ENCODE results near the gene BIN1.

The BIN1 gene

DNA sequence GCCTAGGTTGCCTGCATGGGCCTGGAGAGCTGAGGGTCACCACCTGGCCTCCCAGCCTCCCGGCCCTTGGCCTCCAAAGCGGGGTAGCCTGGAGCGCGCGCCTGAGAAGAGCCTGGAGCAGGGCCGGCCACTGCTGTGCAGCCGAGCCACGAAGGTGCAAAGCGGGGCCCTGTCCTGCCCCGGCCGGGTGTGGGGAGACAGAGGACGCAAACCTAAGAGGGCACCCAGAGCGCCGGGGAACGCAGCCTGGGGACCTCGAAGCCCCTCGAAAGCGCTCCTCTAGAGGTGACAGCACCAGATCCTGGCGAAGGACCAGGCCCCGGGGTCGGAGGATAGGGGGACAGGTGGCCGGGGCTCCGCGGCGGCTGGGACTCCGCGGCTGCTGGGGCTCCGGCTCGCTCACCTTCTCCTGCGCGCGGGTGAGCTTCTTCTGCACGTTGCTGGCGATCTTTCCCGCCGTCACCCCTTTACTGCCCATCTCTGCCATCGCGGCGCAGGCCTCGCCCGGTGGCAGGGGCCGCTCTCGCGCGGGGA, 430 bp downstream of the BIN1 start:
- DNase-seq (ENCODE audit: insufficient read length, low spot score) (no peak), FAIRE-seq (no peak)
- TF ChIP-seq PAX5 (IDR thresholded peaks at IDR 0.05; ENCODE audit: insufficient read depth, low read length, severe bottlenecking) (no peak), POLR2AphosphoS5 (IDR thresholded peaks at IDR 0.05; ENCODE audit: low read depth, low read length) (no peak), POLR2A (IDR thresholded peaks at IDR 0.05; ENCODE audit: low read depth, low read length) (no peak), POU2F2 (IDR thresholded peaks at IDR 0.05; ENCODE audit: low read depth, low read length) (no peak), TAF1 (IDR thresholded peaks at IDR 0.05; ENCODE audit: low read depth, low read length) (no peak), SPI1 (IDR thresholded peaks at IDR 0.05; ENCODE audit: low read depth, low read length) (no peak)

DNA sequence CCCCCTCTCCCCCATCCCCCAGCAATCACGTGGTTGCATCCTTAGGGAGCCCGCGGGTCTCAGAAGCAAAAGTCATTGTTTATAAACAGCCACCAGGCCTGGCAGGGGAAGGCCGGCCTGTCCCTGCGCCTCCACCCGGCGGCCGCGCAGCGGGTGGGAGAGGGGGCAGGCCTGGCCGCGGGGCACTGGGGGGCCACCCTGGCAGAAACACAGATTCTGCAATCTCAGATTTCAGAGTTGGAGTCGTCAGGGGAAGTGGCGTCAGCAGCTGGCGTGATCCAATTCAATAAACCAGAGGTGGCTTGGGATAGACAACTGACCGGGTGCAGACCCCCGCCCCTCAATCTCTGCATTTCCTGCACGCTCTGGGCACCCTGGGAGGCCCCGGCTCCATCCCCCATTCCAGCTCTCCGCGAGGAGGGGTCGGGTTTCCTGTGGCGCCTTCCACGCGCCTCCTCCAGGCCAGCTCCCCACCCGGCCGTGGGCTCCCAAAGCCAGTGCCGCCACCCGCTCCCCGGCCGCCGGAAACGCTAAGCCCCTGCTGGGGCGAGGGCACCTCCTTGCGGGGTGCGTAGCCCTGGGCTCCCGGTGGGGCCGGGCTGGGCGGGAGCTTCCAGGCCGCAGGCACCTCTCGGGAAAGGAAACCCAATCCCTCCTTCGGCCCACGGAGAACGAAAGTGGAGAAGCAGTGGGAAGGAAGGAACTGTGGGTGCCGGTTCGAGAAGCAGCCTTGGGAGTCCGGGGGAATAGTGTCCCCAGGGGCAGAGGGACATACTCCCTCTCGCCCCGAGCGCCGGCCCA, 1.1 kb downstream of the BIN1 start:
- FAIRE-seq (no peak), DNase-seq (ENCODE audit: insufficient read length, low spot score) (no peak)
- TF ChIP-seq POU2F2 (IDR thresholded peaks at IDR 0.05; ENCODE audit: low read depth, low read length) (no peak), POLR2AphosphoS5 (IDR thresholded peaks at IDR 0.05; ENCODE audit: low read depth, low read length) (no peak)

DNA sequence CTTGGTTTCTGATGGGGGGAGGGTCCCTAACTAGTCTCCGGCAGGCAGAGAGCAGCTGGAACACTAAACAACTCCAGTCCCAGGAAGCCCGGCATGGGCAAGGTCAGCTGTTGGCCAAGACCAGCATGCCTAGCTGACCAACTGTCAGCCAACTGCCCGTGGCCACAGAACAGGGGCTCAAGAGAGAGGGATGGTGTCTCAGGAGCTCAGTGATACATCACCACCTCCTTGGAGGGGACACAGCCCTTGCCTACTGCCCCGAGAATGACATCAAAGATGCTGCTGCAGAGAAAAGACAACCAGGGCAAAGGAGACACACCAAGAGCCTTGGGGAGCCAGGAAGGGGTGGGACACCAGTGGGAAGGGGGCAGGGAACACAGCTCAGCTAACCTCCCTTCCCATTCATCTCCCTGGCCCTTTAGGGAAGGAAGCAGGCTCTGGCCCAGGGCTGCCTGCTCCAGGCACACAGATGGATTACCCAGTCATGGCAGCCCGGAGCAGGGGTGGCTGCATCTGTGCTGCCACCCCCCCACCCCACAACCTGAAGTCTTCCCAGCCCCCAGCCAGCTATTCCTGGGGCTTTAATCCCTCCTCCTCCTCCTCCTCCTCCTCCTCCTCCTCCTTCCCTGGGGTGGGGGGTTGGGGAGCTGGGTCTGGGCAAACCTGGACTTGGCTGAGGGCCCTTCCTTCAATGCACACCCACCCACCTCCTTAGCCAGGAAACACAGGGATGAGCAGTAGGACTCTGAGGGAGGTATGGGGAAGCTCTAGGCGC, 1.9 kb downstream of the BIN1 start:
- no peak for FAIRE-seq
- no peak for DNase-seq (ENCODE audit: insufficient read length, low spot score)
- TF ChIP-seq PAX5 (IDR thresholded peaks at IDR 0.05; ENCODE audit: insufficient read depth, low read length, severe bottlenecking): no peak
- TF ChIP-seq POU2F2 (IDR thresholded peaks at IDR 0.05; ENCODE audit: low read depth, low read length): no peak
- no peak for TF ChIP-seq TAF1 (IDR thresholded peaks at IDR 0.05; ENCODE audit: low read depth, low read length)
- TF ChIP-seq POLR2AphosphoS5 (IDR thresholded peaks at IDR 0.05; ENCODE audit: low read depth, low read length): no peak
- no peak for TF ChIP-seq POLR2A (IDR thresholded peaks at IDR 0.05; ENCODE audit: low read depth, low read length)

DNA sequence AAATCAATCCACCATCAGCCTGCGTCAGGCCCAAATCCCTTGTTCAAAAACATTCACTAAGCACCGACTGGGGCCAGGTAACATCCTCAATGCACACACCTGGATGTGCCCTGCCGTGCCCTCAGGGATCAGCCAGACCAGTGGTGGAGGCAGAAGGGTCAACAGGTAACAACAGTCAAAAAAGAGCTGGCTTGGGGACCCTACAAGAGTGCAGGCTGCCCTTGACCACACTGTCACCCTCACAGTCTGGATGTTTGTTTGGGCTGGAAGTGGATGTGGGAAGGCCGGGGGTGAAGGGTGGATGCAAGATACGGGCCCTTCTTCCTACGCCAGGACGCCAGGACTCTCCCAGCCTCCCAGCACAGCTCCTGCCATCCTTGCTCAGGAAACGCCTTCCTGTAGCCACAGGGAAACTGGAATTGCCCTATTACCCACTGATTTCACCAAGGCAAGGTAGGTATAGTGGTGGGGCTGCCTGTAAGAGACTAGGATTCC, 2.7 kb downstream of the BIN1 start:
- no peak for FAIRE-seq
- DNase-seq (ENCODE audit: insufficient read length, low spot score): no peak
- TF ChIP-seq POU2F2 (IDR thresholded peaks at IDR 0.05; ENCODE audit: low read depth, low read length): no peak
- TF ChIP-seq POLR2A (IDR thresholded peaks at IDR 0.05; ENCODE audit: low read depth, low read length): no peak
- no peak for TF ChIP-seq PAX5 (IDR thresholded peaks at IDR 0.05; ENCODE audit: insufficient read depth, low read length, severe bottlenecking)
- no peak for TF ChIP-seq TAF1 (IDR thresholded peaks at IDR 0.05; ENCODE audit: low read depth, low read length)
- TF ChIP-seq POLR2AphosphoS5 (IDR thresholded peaks at IDR 0.05; ENCODE audit: low read depth, low read length): no peak
- no peak for TF ChIP-seq SPI1 (IDR thresholded peaks at IDR 0.05; ENCODE audit: low read depth, low read length)

DNA sequence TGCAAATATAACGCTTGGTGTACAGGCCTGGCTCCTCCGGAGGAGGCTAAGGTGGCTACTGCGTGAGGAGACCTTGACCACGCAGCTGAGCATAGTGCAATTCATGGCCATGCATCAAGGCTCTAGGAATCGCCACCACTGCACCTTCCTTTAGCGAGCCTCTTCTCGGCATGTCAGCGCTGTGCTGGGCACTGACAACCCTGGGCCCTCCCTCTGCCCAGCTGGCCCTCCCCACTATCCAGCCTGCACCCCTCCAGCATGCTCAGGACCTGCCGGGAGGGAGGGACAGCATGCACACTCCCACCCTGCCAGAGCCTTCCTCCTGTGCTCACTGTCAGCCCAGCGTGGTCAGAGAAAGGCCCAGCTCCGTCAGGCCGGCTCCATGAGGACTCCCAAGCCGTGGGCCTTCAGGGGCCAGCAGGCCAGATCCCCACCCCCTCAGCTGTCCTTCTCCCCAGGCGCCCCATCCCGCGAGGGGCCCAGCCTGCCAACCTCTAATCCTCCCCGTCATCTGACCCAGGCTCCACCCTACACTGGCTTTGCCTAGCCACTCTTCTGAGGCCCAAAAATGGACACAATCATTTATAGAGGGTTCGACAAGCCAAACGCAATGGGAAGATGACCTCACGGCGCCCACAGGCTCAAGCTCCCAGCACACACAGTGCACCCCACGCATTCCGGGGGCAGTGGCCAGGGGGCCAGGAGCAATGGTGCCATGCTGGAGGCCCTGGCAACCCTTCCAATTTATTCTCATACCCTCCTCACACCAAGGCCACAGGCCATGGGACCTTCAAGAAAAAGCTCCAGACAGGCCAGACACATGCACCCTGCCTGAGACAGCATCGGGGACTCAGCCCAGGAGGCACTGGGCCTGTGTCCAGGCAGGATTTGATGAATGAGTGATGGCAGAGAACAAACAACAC, 3.5 kb downstream of the BIN1 start:
- no peak for TF ChIP-seq TAF1 (IDR thresholded peaks at IDR 0.05; ENCODE audit: low read depth, low read length)
- TF ChIP-seq POU2F2 (IDR thresholded peaks at IDR 0.05; ENCODE audit: low read depth, low read length): no peak
- no peak for TF ChIP-seq POLR2A (IDR thresholded peaks at IDR 0.05; ENCODE audit: low read depth, low read length)
- no peak for TF ChIP-seq POLR2AphosphoS5 (IDR thresholded peaks at IDR 0.05; ENCODE audit: low read depth, low read length)
- FAIRE-seq (no peak), DNase-seq (ENCODE audit: insufficient read length, low spot score) (no peak)

DNA sequence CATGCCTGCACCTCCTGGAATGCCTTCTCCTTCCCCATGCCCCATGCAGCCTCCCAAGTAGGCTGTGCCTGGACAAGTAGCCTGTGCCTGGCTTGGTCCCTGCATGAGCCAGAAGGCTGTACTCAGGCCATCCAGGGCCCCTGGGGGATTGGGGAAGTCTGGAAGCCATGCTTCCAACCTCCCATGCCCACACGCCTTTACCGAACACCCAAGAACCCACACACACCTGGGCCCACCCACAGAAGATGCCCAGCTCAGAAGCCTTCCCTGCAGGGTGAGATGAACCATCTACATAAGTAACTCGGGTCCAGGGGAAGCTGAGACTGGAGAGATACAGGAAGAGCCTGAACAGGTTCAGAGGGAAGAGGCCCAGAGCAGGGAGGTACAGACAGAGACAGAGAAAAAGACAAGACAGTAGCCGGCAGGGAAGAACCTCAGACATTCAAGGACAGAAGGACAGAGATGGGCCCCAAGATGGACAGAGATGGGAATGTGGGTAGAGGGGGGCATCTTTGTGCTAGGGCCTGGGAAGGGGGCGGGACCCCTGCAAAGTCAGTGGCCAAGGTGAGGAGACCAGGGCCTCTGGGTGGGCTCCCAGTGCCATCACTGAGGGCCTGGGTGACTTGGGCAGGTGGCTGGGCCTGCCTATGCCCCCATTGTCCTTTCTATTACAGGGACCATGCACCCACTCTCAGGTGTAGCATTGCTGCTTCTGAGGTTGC, 4.3 kb downstream of the BIN1 start:
- DNase-seq (ENCODE audit: insufficient read length, low spot score): no peak
- TF ChIP-seq PAX5 (IDR thresholded peaks at IDR 0.05; ENCODE audit: insufficient read depth, low read length, severe bottlenecking) (no peak), TAF1 (IDR thresholded peaks at IDR 0.05; ENCODE audit: low read depth, low read length) (no peak), POLR2AphosphoS5 (IDR thresholded peaks at IDR 0.05; ENCODE audit: low read depth, low read length) (no peak), SPI1 (IDR thresholded peaks at IDR 0.05; ENCODE audit: low read depth, low read length) (no peak), POU2F2 (IDR thresholded peaks at IDR 0.05; ENCODE audit: low read depth, low read length) (no peak), POLR2A (IDR thresholded peaks at IDR 0.05; ENCODE audit: low read depth, low read length) (no peak)
- FAIRE-seq: no peak

DNA sequence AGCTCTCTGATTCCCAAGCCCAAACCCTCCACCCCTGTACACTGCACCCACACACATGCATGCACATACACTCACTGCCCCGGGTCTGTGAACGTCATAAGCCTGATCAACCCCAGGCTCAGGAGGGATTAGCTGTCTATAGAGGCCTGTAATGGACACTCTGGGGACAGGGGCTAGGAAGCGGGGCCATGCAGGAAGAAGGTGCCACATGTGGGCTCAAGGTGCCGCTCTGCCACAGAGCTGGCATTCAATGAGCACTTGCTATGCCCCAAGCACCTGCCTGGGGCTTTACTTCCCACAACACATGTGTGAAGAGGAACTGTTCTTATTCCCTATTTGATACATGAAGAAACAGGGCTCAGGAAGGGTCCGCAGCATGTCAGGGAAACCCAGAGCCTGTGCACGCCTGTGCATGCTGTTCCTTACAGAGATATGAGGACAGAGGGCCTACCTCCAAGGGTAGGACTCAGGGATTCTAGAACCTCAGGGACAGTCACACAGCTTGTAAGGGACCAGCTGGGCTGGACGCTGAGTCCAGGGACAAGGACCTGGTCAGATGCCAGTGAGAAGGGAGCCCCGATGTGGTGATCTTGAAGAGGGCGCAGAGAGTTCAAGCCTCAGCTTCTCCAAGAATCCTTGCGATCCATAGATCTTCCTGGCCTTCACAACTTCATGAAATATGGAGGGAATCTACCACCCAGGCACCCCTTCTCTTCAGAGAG, 5.0 kb downstream of the BIN1 start:
- FAIRE-seq (no peak), DNase-seq (ENCODE audit: insufficient read length, low spot score) (no peak)
- no peak for TF ChIP-seq PAX5 (IDR thresholded peaks at IDR 0.05; ENCODE audit: insufficient read depth, low read length, severe bottlenecking)
- TF ChIP-seq POU2F2 (IDR thresholded peaks at IDR 0.05; ENCODE audit: low read depth, low read length): no peak
- TF ChIP-seq TAF1 (IDR thresholded peaks at IDR 0.05; ENCODE audit: low read depth, low read length): no peak
- no peak for TF ChIP-seq POLR2A (IDR thresholded peaks at IDR 0.05; ENCODE audit: low read depth, low read length)
- no peak for TF ChIP-seq SPI1 (IDR thresholded peaks at IDR 0.05; ENCODE audit: low read depth, low read length)
- no peak for TF ChIP-seq POLR2AphosphoS5 (IDR thresholded peaks at IDR 0.05; ENCODE audit: low read depth, low read length)

DNA sequence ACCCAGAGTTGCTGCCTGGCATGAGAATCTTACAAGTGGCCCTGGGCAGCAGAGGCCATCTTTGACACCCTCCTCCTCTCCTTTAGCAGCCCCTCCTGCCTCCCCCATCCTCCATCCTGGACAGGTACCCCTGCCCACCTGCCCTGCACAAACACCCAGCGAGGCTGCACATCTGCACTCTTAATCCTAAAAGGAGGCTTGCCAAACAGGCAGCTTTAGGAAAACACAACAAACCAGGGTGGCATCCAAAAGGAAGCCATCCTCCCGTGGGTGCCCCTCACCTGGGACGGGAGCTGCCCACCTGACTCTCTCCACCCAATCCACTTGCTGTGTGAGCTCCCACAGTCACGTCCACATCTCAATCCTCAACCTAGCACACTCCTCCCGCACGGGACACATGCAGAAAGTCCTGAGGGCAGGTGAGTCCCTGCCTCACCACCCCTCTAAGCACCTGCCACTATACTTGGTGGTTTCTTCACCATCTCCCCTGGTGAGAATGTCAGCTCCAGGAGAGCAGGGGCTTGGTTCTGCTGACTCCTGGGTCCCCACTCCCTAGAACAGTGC, 5.8 kb downstream of the BIN1 start:
- TF ChIP-seq POLR2AphosphoS5 (IDR thresholded peaks at IDR 0.05; ENCODE audit: low read depth, low read length) (no peak), POLR2A (IDR thresholded peaks at IDR 0.05; ENCODE audit: low read depth, low read length) (no peak), PAX5 (IDR thresholded peaks at IDR 0.05; ENCODE audit: insufficient read depth, low read length, severe bottlenecking) (no peak), SPI1 (IDR thresholded peaks at IDR 0.05; ENCODE audit: low read depth, low read length) (no peak), TAF1 (IDR thresholded peaks at IDR 0.05; ENCODE audit: low read depth, low read length) (no peak), POU2F2 (IDR thresholded peaks at IDR 0.05; ENCODE audit: low read depth, low read length) (no peak)
- FAIRE-seq: no peak
- DNase-seq (ENCODE audit: insufficient read length, low spot score): no peak

Data from GM12891 (cell line).